Fibroblast of lung (primary cell): ENCODE results near the gene SDF2L1. TPM values are rescaled to one million over a fixed set of nuclear protein-coding genes. Genes with fewer than 3 reads are reported as not detected.

ENCODE experiments used
- DNase-seq, 2 donors: peaks; one replicate each; pipeline versions ENCODE4 v3.0.0 to v3.0.0-alpha.2; 2010; ENCODE audit warnings: low read depth in 2 of 2
- H2AFZ ChIP-seq: 2 replicates; pipeline ENCODE4 v1.5.1; 2012; ENCODE audit warnings: low read length, control low read depth, inconsistent platforms
- H3K27ac ChIP-seq: 2 replicates; pipeline ENCODE4 v1.5.1; 2011; ENCODE audit warnings: low read length, control low read depth; ENCODE audit not compliant: insufficient read depth
- H3K27me3 ChIP-seq: 2 replicates; pipeline ENCODE4 v1.5.1; 2011; ENCODE audit warnings: mild to moderate bottlenecking, low read length; ENCODE audit not compliant: control insufficient read depth, insufficient read depth
- H3K36me3 ChIP-seq: 2 replicates; pipeline ENCODE4 v1.5.1; 2011; ENCODE audit warnings: low read length; ENCODE audit not compliant: control insufficient read depth, insufficient read depth
- H3K4me1 ChIP-seq: 2 replicates; pipeline ENCODE4 v1.5.1; 2011; ENCODE audit warnings: low read length; ENCODE audit not compliant: control insufficient read depth, insufficient read depth; ENCODE audit errors: extremely low read depth
- H3K4me2 ChIP-seq: 2 replicates; pipeline ENCODE4 v1.5.1; 2011; ENCODE audit warnings: low read length, control low read depth; ENCODE audit not compliant: insufficient read depth; ENCODE audit errors: extremely low read depth
- H3K4me3 ChIP-seq, 4 experiments: fragments of 200-600 bp in 1 of 4; sonication (generic) in 1 of 4; replicated peaks in 1 of 4; 2 replicates each; pipeline ENCODE4 v1.5.1; 2011 to 2016; ENCODE audit warnings: low read length in 4 of 4, low read depth in 3 of 4, mild to moderate bottlenecking in 3 of 4, control low read depth in 2 of 4, inconsistent platforms in 1 of 4, mixed read lengths in 1 of 4; ENCODE audit not compliant: insufficient read depth in 1 of 4; ENCODE audit errors: control extremely low read depth in 1 of 4
- H3K79me2 ChIP-seq: 2 replicates; pipeline ENCODE4 v1.5.1; 2012; ENCODE audit warnings: mild to moderate bottlenecking, low read length, inconsistent platforms; ENCODE audit not compliant: control insufficient read depth, insufficient read depth
- H3K9ac ChIP-seq: 2 replicates; pipeline ENCODE4 v1.5.1; 2011; ENCODE audit warnings: mild to moderate bottlenecking, low read length, control low read depth; ENCODE audit not compliant: insufficient read depth
- H3K9me3 ChIP-seq: 2 replicates; pipeline ENCODE4 v1.5.1; 2012; ENCODE audit warnings: low read depth, low read length; ENCODE audit not compliant: control insufficient read depth, insufficient read depth
- H4K20me1 ChIP-seq: 2 replicates; pipeline ENCODE4 v1.5.1; 2011; ENCODE audit warnings: low read length; ENCODE audit not compliant: control insufficient read depth, insufficient read depth; ENCODE audit errors: extremely low read depth
- CTCF ChIP-seq, 2 donors: IDR thresholded peaks in 1 of 2; conservative IDR thresholded peaks in 1 of 2; 1 replicate in 1 of 2; 2 replicates in 1 of 2; pipeline ENCODE4 v1.5.1; 2011 to 2012; ENCODE audit warnings: low read length in 2 of 2, control low read depth in 1 of 2, inconsistent platforms in 1 of 2, low read depth in 1 of 2, mild to moderate bottlenecking in 1 of 2
- EZH2 ChIP-seq: IDR thresholded peaks from 2 replicates; pipeline ENCODE4 v1.5.1; 2012; ENCODE audit warnings: low read length, control low read depth, mild to moderate bottlenecking; ENCODE audit errors: missing control alignments
- polyA plus RNA-seq, 2 donors: library from polyadenylated mRNA; depleted of rRNA in 1 of 2; stranded (reverse) in 1 of 2; unstranded in 1 of 2; fragments of >200 nt; gene quantifications; 2 replicates each; pipeline ENCODE4 v1.2.1, GENCODE V29; 2011 to 2012; ENCODE audit warnings: missing spikeins in 1 of 2
- total RNA-seq: library from RNA; depleted of rRNA; stranded (reverse); fragments of >200 nt; gene quantifications from 2 replicates; pipeline ENCODE4 v1.2.1, GENCODE V29; 2014

SDF2L1 gene
- total and polyA plus RNA-seq, 2 donors (not counting 1 experiment from before 2014, with no cell fraction given), result 12.0 to 13.2 TPM

- H3K36me3 ChIP-seq, result peaks cover 11% of the 10 kb centered on the region
- DNase-seq, result no peak
- no peak overlapping the region for H2AFZ ChIP-seq
- H3K9me3 ChIP-seq, result no peaks in the 10 kb centered on the region
- no peak overlapping the region for H3K4me3 ChIP-seq
- H3K27me3 ChIP-seq, result no peaks in the 10 kb centered on the region
- H3K4me2 ChIP-seq, result no peak overlapping the region
- TF ChIP-seq EZH2 (no peak), CTCF (conservative IDR thresholded peaks at IDR 0.05 in 1 of 2, IDR thresholded peaks at IDR 0.05 in 1 of 2; ENCODE audit: low read depth in 1 of 2, low read length in 2 of 2) (no peak)
- no peak overlapping the region for H3K27ac ChIP-seq
- H3K79me2 ChIP-seq, result no peaks in the 10 kb centered on the region
- H3K9ac ChIP-seq, result no peak overlapping the region
- H4K20me1 ChIP-seq, result no peaks in the 10 kb centered on the region
- no peaks in the 10 kb centered on the region for H3K4me1 ChIP-seq
Observed at GRCh38 chr22:21679383-21679782, 37.3 kb downstream of the SDF2L1 start.

DNA sequence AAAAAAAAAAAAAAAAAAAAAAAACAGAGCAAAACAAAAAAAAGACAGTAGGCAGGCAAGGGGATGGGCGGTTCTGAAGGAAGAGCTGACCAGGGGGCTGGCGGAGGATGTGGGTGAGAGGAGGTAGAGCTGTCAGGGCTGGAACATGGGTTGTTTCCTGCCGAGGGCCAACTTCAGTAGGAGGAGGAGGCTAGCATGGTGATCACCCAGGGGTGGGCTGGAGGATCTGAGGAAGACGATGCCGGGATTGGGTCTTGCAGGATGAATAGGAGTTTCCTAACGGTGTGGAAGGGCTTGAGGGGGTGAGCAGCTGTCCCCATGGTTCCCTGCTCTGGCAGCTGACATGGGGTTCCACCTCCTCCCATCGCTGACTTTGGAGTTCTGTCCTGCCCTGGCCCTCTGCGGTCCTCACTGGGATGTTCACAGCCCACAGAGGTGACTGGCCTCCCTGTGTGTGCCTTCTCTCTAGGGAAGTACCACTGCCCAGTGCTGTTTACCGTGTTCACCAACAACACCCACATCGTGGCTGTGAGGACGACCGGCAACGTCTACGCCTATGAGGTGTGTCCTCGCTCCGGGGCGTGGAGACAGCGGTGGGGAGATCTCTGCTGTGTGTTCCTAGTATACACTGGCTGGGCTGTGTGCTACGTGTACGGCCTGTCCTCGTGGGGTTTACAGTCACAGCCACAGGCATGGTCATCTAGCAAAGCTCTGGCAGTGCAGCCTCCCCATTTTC, 38.9 kb downstream of the SDF2L1 start:
- Histone ChIP-seq H3K27me3 (no peaks in the 10 kb centered on the region), H3K4me2 (no peak overlapping the region), H4K20me1 (no peaks in the 10 kb centered on the region), H3K9ac (no peak overlapping the region), H3K36me3 (peaks cover 14% of the 10 kb centered on the region), H2AFZ (no peak overlapping the region), H3K4me3 (no peak overlapping the region), H3K27ac (no peak overlapping the region), H3K79me2 (no peaks in the 10 kb centered on the region), H3K4me1 (no peaks in the 10 kb centered on the region), H3K9me3 (no peaks in the 10 kb centered on the region)
- no peak for TF ChIP-seq EZH2
- TF ChIP-seq CTCF (conservative IDR thresholded peaks at IDR 0.05 in 1 of 2, IDR thresholded peaks at IDR 0.05 in 1 of 2; ENCODE audit: low read depth in 1 of 2, low read length in 2 of 2), result no peak
- DNase-seq, result no peak

DNA sequence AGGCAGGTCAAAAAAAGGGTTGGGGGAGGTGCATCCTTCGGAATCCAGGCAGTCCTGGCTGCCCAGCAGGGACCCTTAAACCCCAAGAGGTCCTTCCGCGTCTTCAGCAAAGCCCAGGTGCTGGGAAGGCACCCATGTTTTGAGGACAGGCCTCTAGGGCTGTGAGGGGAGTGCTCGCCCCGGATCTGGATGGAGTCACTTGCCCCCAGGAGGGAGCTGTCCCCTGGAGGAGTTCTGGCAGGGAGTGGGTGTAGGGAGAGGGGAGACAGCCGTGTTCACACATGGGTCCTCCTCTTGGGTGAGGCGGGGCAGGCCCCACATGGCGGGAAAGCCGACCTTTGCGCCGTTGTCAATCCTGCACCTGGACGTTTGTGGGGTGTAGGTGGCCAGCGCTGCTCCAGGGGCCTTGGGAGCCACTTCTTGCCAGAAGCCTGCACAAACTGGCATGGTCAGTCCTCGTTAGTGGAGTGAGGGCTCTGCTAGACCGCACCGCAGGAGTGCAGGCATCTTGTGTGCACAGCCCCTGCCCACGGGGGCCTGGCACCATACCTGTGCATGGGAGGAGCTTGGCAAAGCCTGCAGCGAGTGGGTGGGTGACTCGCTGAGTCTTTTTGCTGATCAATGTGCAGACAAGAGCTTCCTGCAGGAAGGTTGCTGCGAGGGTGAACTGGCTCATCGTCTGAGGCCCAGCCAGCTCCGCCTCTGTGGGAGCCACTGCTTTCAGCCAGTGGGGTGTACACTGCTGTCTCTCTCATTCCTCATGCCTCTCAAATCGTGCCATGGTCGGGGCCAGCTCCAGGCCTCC, 39.7 kb downstream of the SDF2L1 start:
- H3K79me2 ChIP-seq, result no peaks in the 10 kb centered on the region
- H3K27ac ChIP-seq, result no peak overlapping the region
- H4K20me1 ChIP-seq, result no peaks in the 10 kb centered on the region
- H3K4me1 ChIP-seq, result no peaks in the 10 kb centered on the region
- no peaks in the 10 kb centered on the region for H3K9me3 ChIP-seq
- no peak overlapping the region for H3K4me3 ChIP-seq
- H3K9ac ChIP-seq, result no peak overlapping the region
- H3K4me2 ChIP-seq, result no peak overlapping the region
- TF ChIP-seq CTCF (conservative IDR thresholded peaks at IDR 0.05 in 1 of 2, IDR thresholded peaks at IDR 0.05 in 1 of 2; ENCODE audit: low read depth in 1 of 2, low read length in 2 of 2) (no peak), EZH2 (no peak)
- H3K27me3 ChIP-seq, result no peaks in the 10 kb centered on the region
- peaks cover 14% of the 10 kb centered on the region for H3K36me3 ChIP-seq
- H2AFZ ChIP-seq, result no peak overlapping the region
- DNase-seq, result no peak
